Neuronal stem cell (in vitro differentiated cells): ENCODE results near the gene MT1H.
"Not testable (repeated sequence)": the region's sequence is repeated elsewhere in the genome, so short reads cannot be mapped to it uniquely, and the experiment has no call there.

ENCODE experiments used
- DNase-seq: peaks from one replicate; pipeline ENCODE4 v3.0.0-alpha.2; 2013; ENCODE audit warnings: low spot score
- H2AFZ ChIP-seq: one replicate; pipeline ENCODE4 v1.6.1; 2013; ENCODE audit warnings: mild to moderate bottlenecking, low read length, inconsistent platforms
- H2AK5ac ChIP-seq: 2 replicates; pipeline ENCODE4 v1.6.1; 2013; ENCODE audit warnings: low read depth, mild to moderate bottlenecking, inconsistent platforms, low read length, moderate library complexity, mixed read lengths
- H2BK120ac ChIP-seq: 2 replicates; pipeline ENCODE4 v1.6.1; 2013; ENCODE audit warnings: low read depth, mild to moderate bottlenecking, inconsistent platforms, low read length, moderate library complexity, mixed read lengths
- H2BK12ac ChIP-seq: one replicate; pipeline ENCODE4 v1.6.1; 2013; ENCODE audit warnings: low read length, inconsistent platforms
- H2BK15ac ChIP-seq: 2 replicates; pipeline ENCODE4 v1.6.1; 2013; ENCODE audit warnings: mild to moderate bottlenecking, low read length, inconsistent platforms, mixed read lengths
- H2BK5ac ChIP-seq: one replicate; pipeline ENCODE4 v1.6.1; 2013; ENCODE audit warnings: inconsistent platforms, mild to moderate bottlenecking, low read length, moderate library complexity
- H3K14ac ChIP-seq: one replicate; pipeline ENCODE4 v1.6.1; 2013; ENCODE audit warnings: low read length, inconsistent platforms
- H3K18ac ChIP-seq: 2 replicates; pipeline ENCODE4 v1.6.1; 2013; ENCODE audit warnings: low read length, inconsistent platforms
- H3K23ac ChIP-seq: 2 replicates; pipeline ENCODE4 v1.6.1; 2013; ENCODE audit warnings: low read depth, mild to moderate bottlenecking, mixed read lengths, low read length, inconsistent platforms; ENCODE audit not compliant: poor library complexity
- H3K27ac ChIP-seq: replicated peaks from 3 replicates; pipeline ENCODE4 v1.5.1; 2013; ENCODE audit warnings: low read length, inconsistent platforms
- H3K27me3 ChIP-seq, 3 experiments: 2 replicates each; pipeline ENCODE4 v1.6.1; 2013; ENCODE audit warnings: low read length in 3 of 3, mild to moderate bottlenecking in 2 of 3, inconsistent platforms in 1 of 3, low read depth in 1 of 3, mixed read lengths in 1 of 3, moderate library complexity in 1 of 3; ENCODE audit not compliant: control insufficient read depth in 3 of 3, insufficient read depth in 3 of 3
- H3K36me3 ChIP-seq, 2 donors: replicated peaks in 1 of 2; 2 replicates each; pipeline ENCODE4 v1.6.1; 2013; ENCODE audit warnings: low read length in 2 of 2; ENCODE audit not compliant: control insufficient read depth in 2 of 2, insufficient read depth in 2 of 2
- H3K4ac ChIP-seq: 2 replicates; pipeline ENCODE4 v1.6.1; 2013; ENCODE audit warnings: inconsistent platforms, mild to moderate bottlenecking, low read length, moderate library complexity
- H3K4me1 ChIP-seq, 2 donors: 1 replicate in 1 of 2; 2 replicates in 1 of 2; pipeline ENCODE4 v1.6.1; 2013; ENCODE audit warnings: low read length in 2 of 2, low read depth in 1 of 2; ENCODE audit not compliant: control insufficient read depth in 2 of 2, insufficient read depth in 1 of 2
- H3K4me2 ChIP-seq: one replicate; pipeline ENCODE4 v1.6.1; 2013; ENCODE audit warnings: mild to moderate bottlenecking, low read length, inconsistent platforms; ENCODE audit not compliant: insufficient read depth, poor library complexity, severe bottlenecking
- H3K4me3 ChIP-seq, 2 donors: 2 replicates each; pipeline ENCODE4 v1.5.1; 2013; ENCODE audit warnings: low read length in 2 of 2, mild to moderate bottlenecking in 2 of 2, inconsistent platforms in 1 of 2, moderate library complexity in 1 of 2
- H3K79me1 ChIP-seq: one replicate; pipeline ENCODE4 v1.6.1; 2013; ENCODE audit warnings: low read depth, mild to moderate bottlenecking, inconsistent platforms, low read length, moderate library complexity
- H3K9ac ChIP-seq: one replicate; pipeline ENCODE4 v1.6.1; 2013; ENCODE audit warnings: mild to moderate bottlenecking, low read depth, low read length, inconsistent platforms; ENCODE audit not compliant: poor library complexity
- H3K9me3 ChIP-seq, 2 donors: replicated peaks in 1 of 2; 2 replicates each; pipeline versions ENCODE3 to v1.6.1; 2013; ENCODE audit warnings: low read length in 2 of 2, mild to moderate bottlenecking in 2 of 2, inconsistent platforms in 1 of 2, low read depth in 1 of 2, mixed read lengths in 1 of 2, moderate library complexity in 1 of 2; ENCODE audit not compliant: control insufficient read depth in 2 of 2, insufficient read depth in 1 of 2
- H4K8ac ChIP-seq: one replicate; pipeline ENCODE4 v1.6.1; 2013; ENCODE audit warnings: low read depth, mild to moderate bottlenecking, inconsistent platforms, low read length, moderate library complexity
- H4K91ac ChIP-seq: one replicate; pipeline ENCODE4 v1.6.1; 2013; ENCODE audit warnings: low read length, low read depth, mild to moderate bottlenecking, inconsistent platforms; ENCODE audit not compliant: poor library complexity
- WGBS, 2 donors: extraction: QIAGEN DNeasy Blood & Tissue Kit; methylation state at CpG; one replicate each; pipeline ENCODE4 v1.1.7; 2013; ENCODE audit warnings: missing lambda C conversion rate in 2 of 2, mixed read lengths in 1 of 2; ENCODE audit not compliant: insufficient read length in 2 of 2, insufficient replicate concordance in 1 of 2; ENCODE audit errors: extremely low coverage in 2 of 2; 5-methylcytosine and 5-hydroxymethylcytosine counted together

The MT1H gene

GRCh38 chr16:56623184-56623583 lies 46.4 kb upstream of the MT1H start:
- not testable (repeated sequence) for H3K14ac ChIP-seq, H3K4ac ChIP-seq, H3K9ac ChIP-seq, H3K9me3 ChIP-seq, DNase-seq, H2BK120ac ChIP-seq, H2BK15ac ChIP-seq, H3K27ac ChIP-seq, H3K18ac ChIP-seq, H3K79me1 ChIP-seq, H3K4me2 ChIP-seq, H3K4me3 ChIP-seq, H4K91ac ChIP-seq, H3K36me3 ChIP-seq, H2BK5ac ChIP-seq, H2AFZ ChIP-seq, H3K4me1 ChIP-seq, H4K8ac ChIP-seq, H2AK5ac ChIP-seq, H3K23ac ChIP-seq, H2BK12ac ChIP-seq
- peaks cover 24 to 88% (median 63%) of the 10 kb centered on the region in 3 experiments for H3K27me3 ChIP-seq
- WGBS, 2 donors: no CpG with 5 or more reads among the region's 5 CpGs

DNA sequence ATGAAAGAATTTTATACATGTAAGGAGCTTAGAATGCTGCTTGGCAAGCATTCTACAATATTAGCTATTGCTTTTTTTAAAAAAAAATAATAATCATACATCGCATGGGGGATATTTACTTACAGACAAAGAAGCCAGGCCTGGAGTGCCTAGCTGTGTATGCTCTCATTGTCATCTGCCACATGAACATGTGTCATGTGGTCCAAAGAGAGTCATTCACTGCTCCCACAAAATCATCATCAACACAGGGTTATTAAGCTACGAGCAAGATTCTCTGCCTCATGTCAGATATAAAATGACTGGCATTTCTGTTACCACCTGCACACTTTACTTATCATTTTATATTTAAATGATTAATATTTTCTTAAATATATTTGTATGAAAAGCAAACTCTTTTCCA lies 46.0 kb upstream of the MT1H start:
- no peak overlapping the region for H3K9ac ChIP-seq
- H3K27ac ChIP-seq: no peak overlapping the region
- no peaks in the 10 kb centered on the region for H3K79me1 ChIP-seq
- H2BK120ac ChIP-seq: no peak overlapping the region
- H4K8ac ChIP-seq: no peak overlapping the region
- H2AFZ ChIP-seq: no peak overlapping the region
- H3K23ac ChIP-seq: no peak overlapping the region
- H3K4me2 ChIP-seq: no peak overlapping the region
- no CpG with 5 or more reads among the region's 2 CpGs for WGBS, 2 donors
- H3K4me3 ChIP-seq: no peak overlapping the region
- H4K91ac ChIP-seq: no peak overlapping the region
- no peak overlapping the region for H3K4ac ChIP-seq
- peaks cover 4 to 6% of the 10 kb centered on the region in 2 donors for H3K4me1 ChIP-seq
- H2AK5ac ChIP-seq: no peak overlapping the region
- no peak overlapping the region for H2BK15ac ChIP-seq
- H3K18ac ChIP-seq: no peak overlapping the region
- H3K9me3 ChIP-seq: no peaks in the 10 kb centered on the region
- H3K36me3 ChIP-seq: no peaks in the 10 kb centered on the region
- peaks cover 22 to 88% (median 63%) of the 10 kb centered on the region in 3 experiments for H3K27me3 ChIP-seq
- no peak overlapping the region for H3K14ac ChIP-seq
- no peak for DNase-seq
- H2BK5ac ChIP-seq: no peak overlapping the region
- H2BK12ac ChIP-seq: no peak overlapping the region

DNA sequence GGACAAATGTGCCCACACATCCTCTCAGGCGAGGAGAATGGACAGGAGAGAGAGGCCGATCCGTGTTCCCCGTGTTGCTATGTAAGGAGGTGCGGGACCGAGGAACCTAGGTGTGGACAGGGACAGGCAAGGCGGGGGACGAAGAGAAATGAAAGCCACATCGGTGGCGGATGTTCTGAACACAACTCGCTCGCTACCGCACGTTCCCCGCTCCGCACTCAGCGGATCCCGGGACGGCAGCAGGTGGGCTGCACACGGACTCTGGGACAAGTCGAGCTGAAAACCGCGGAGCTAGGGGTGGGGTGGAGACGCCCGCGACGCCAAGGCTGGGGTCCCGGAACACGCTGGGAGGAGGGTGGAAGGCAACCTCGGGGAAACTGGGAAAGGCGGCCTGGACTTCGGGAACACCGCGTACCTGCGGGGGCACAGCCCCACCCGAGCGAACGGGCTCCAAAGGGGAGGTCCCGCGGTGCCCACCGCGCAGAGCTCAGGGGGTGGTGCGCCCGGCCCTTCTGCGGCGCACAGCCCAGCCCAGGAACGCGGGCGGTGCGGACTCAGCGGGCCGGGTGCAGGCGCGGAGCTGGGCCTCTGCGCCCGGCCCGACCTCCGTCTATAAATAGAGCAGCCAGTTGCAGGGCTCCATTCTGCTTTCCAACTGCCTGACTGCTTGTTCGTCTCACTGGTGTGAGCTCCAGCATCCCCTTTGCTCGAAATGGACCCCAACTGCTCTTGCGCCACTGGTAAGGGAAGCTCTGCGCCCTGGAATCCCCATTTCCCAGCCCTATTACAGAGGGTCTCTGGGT lies 44.3 kb upstream of the MT1H start, which contains the start of gene MT1E:
TSS of gene MT1E (plus strand) at position 642 of the 803 bp plus-strand sequence. CDS start at position 713, 71 bp downstream.
- Histone ChIP-seq H4K91ac (no peak within 1 kb of the TSS), H2AK5ac (no peak within 1 kb of the TSS), H3K4me2 (peak within 1 kb of the TSS; percentile 48), H3K14ac (peak within 1 kb of the TSS; percentile 63), H3K27ac (no peak within 1 kb of the TSS), H3K4ac (no peak within 1 kb of the TSS), H2BK120ac (no peak within 1 kb of the TSS), H3K9ac (peak within 1 kb of the TSS; percentile 37), H3K4me1 (peaks cover 4 to 6% of the 10 kb centered on the region in 2 donors), H3K36me3 (no peaks in the 10 kb centered on the region), H3K79me1 (no peaks in the 10 kb centered on the region), H3K9me3 (no peaks in the 10 kb centered on the region), H3K18ac (peak within 1 kb of the TSS; percentile 84), H3K4me3 (peak within 1 kb of the TSS; percentile 20 to 58), H4K8ac (peak within 1 kb of the TSS; percentile 68), H2AFZ (peak within 1 kb of the TSS; percentile 86), H3K23ac (peak within 1 kb of the TSS; percentile 60), H2BK5ac (no peak within 1 kb of the TSS), H2BK12ac (no peak within 1 kb of the TSS), H2BK15ac (no peak within 1 kb of the TSS), H3K27me3 (peaks cover 25 to 89% (median 68%) of the 10 kb centered on the region in 3 experiments)
- no CpG with 5 or more reads among the region's 62 CpGs for WGBS, 2 donors
- DNase-seq: no peak

DNA sequence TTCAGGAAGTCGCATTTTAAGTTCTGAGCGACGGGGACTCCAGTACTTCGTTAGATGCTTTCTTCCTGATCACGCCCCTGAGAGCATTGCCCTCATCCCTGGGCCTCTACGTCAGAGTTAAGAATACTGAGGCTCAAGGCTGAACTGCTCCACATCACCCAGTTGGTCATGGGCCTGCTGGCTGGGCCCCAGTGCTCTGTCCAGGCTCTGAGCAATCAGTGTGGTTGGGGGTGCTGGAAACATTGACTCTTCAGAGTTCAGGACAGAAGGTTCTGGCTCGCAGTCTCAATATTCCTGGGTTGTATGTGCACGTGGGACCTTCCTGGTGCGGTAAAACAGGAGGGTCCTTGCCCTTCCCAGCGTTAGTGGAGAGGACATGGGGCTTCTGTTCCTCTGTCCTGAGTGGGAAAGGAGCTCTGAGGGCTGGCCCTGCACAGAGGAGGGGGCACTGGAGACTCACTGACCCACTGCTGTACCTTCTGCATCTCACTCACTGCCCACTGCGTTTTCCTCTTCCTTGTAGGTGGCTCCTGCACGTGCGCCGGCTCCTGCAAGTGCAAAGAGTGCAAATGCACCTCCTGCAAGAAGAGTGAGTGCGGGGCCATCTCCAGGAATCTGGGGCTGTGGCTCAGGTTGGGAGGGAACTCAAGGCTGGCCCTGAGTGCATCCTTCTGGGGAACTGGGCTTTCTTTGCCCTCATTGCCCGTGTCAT lies 43.5 kb upstream of the MT1H start:
- no peak for DNase-seq
- no peaks in the 10 kb centered on the region for H3K79me1 ChIP-seq
- H3K36me3 ChIP-seq: no peaks in the 10 kb centered on the region
- H2BK120ac ChIP-seq: no peak overlapping the region
- H2AK5ac ChIP-seq: no peak overlapping the region
- H3K18ac ChIP-seq: no peak overlapping the region
- no peak overlapping the region for H3K27ac ChIP-seq
- no peak overlapping the region for H4K8ac ChIP-seq
- H2BK15ac ChIP-seq: no peak overlapping the region
- no CpG with 5 or more reads among the region's 16 CpGs for WGBS, 2 donors
- no peak overlapping the region for H3K14ac ChIP-seq
- peaks cover 27 to 92% (median 72%) of the 10 kb centered on the region in 3 experiments for H3K27me3 ChIP-seq
- peaks cover 4 to 6% of the 10 kb centered on the region in 2 donors for H3K4me1 ChIP-seq
- no peak overlapping the region for H2BK5ac ChIP-seq
- H3K9ac ChIP-seq: no peak overlapping the region
- H4K91ac ChIP-seq: no peak overlapping the region
- H2AFZ ChIP-seq: peak overlapping the region; percentile 86
- H2BK12ac ChIP-seq: no peak overlapping the region
- no peak overlapping the region for H3K4ac ChIP-seq
- no peak overlapping the region for H3K23ac ChIP-seq
- no peak overlapping the region for H3K4me2 ChIP-seq
- peak overlapping the region in 1 of 2 donors; percentile 20 for H3K4me3 ChIP-seq
- H3K9me3 ChIP-seq: no peaks in the 10 kb centered on the region
